ENCODE data around the gene FOSL2. TPM values are rescaled to one million over a fixed set of nuclear protein-coding genes. Genes with fewer than 3 reads are reported as not detected.

FOSL2 gene
- polyA plus RNA-seq, 1 of the 3 experiments (the other 2 are of a cell fraction): 41.7 TPM

- no peak overlapping the region for H3K27ac ChIP-seq (ENCODE audit: low read depth in 2 of 2, low read length in 1 of 2)
- H3K9me3 ChIP-seq: no peaks in the 10 kb centered on the region
- H4K20me1 ChIP-seq (ENCODE audit: insufficient read depth): peaks cover 50% of the 10 kb centered on the region; the same call in 1 of the 2 replicates
- no peaks in the 10 kb centered on the region for H3K9me2 ChIP-seq
- WGBS (ENCODE audit: low lambda C conversion rate): 98% methylated on average over 5 of the region's 5 CpGs
- no peak overlapping the region for H3K9ac ChIP-seq
- POLR2A ChIA-PET: interaction anchor here (1.2 kb wide), 1 partner anchor 8 kb away, joined by 3 read pairs; no protein-coding TSS in a partner anchor
- H3K4me2 ChIP-seq: no peak overlapping the region
- peaks cover 19% of the 10 kb centered on the region for H3F3A ChIP-seq (replicated peaks; ENCODE audit: insufficient read depth)
- H3K79me2 ChIP-seq (ENCODE audit: insufficient read depth): peaks cover 65% of the 10 kb centered on the region
- peaks cover 0 to 6% of the 10 kb centered on the region in 2 experiments; a peak in 1 of 4 replicates for H3K4me1 ChIP-seq (ENCODE audit: control insufficient read depth in 1 of 2, insufficient read depth in 2 of 2, low read depth in 1 of 2, low read length in 1 of 2)
- peaks cover 42 to 71% of the 10 kb centered on the region in 2 experiments for H3K36me3 ChIP-seq (replicated peaks in 1 of 2; ENCODE audit: control insufficient read depth in 1 of 2, insufficient read depth in 2 of 2, low read length in 1 of 2)
- H2AFZ ChIP-seq (ENCODE audit: low read depth): no peak overlapping the region
- TF ChIP-seq NRF1 (IDR thresholded peaks at IDR 0.05; ENCODE audit: low read depth, low read length) (no peak), JUND (IDR thresholded peaks at IDR 0.05) (no peak), MAX (IDR thresholded peaks at IDR 0.05; ENCODE audit: low read depth) (no peak), TEAD4 (IDR thresholded peaks at IDR 0.05; ENCODE audit: borderline replicate concordance, insufficient read depth) (no peak), SIN3A (IDR thresholded peaks at IDR 0.05; ENCODE audit: borderline replicate concordance, low read depth, low read length) (no peak), REST (IDR thresholded peaks at IDR 0.05; ENCODE audit: low read depth, low read length) (no peak), FOXJ3 (CRISPR knock-in tag; IDR thresholded peaks at IDR 0.05) (no peak), FOXM1 (IDR thresholded peaks at IDR 0.05; ENCODE audit: low read depth) (no peak), MEF2A (IDR thresholded peaks at IDR 0.05; ENCODE audit: borderline replicate concordance, low read depth) (no peak), YY1 (IDR thresholded peaks at IDR 0.05; ENCODE audit: low read depth) (no peak), USF1 (IDR thresholded peaks at IDR 0.05; ENCODE audit: borderline replicate concordance, low read depth) (no peak), RCOR1 (IDR thresholded peaks at IDR 0.05; ENCODE audit: low read length) (no peak)
- TF ChIP-seq, protein P1, sequence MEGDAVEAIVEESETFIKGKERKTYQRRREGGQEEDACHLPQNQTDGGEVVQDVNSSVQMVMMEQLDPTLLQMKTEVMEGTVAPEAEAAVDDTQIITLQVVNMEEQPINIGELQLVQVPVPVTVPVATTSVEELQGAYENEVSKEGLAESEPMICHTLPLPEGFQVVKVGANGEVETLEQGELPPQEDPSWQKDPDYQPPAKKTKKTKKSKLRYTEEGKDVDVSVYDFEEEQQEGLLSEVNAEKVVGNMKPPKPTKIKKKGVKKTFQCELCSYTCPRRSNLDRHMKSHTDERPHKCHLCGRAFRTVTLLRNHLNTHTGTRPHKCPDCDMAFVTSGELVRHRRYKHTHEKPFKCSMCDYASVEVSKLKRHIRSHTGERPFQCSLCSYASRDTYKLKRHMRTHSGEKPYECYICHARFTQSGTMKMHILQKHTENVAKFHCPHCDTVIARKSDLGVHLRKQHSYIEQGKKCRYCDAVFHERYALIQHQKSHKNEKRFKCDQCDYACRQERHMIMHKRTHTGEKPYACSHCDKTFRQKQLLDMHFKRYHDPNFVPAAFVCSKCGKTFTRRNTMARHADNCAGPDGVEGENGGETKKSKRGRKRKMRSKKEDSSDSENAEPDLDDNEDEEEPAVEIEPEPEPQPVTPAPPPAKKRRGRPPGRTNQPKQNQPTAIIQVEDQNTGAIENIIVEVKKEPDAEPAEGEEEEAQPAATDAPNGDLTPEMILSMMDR (IDR thresholded peaks at IDR 0.05): no peak
- CTCF ChIA-PET: interaction anchor here (1.5 to 3.5 kb wide), 2 partner anchors 657 to 688 kb away, joined by 4 to 15 read pairs; no protein-coding TSS in a partner anchor
- H3K27me3 ChIP-seq (ENCODE audit: insufficient read depth): no peaks in the 10 kb centered on the region
- DNase-seq: no peak
- no peak overlapping the region for H3K4me3 ChIP-seq (ENCODE audit: low read depth in 2 of 2, low read length in 1 of 2)
These were observed 18.6 kb downstream of the FOSL2 start for GRCh38 chr2:28411166-28411755.
